GM18873 (cell line): Measurements from ENCODE around the gene ZBTB1.
"Not testable (repeated sequence)": the region's sequence is repeated elsewhere in the genome, so short reads cannot be mapped to it uniquely, and the experiment has no call there.

Experiments used
- ATAC-seq: cut with Tn5 transposase; IDR thresholded peaks from one replicate; pipeline ENCODE4 v1.9.1; 2021; ENCODE audit warnings: mild to moderate bottlenecking, moderate library complexity, moderate number of reproducible peaks; ENCODE audit not compliant: unreplicated experiment, low FRiP score

Gene ZBTB1

GRCh38 chr14:64496764-64497163, 7.8 kb upstream of the ZBTB1 start:
- ATAC-seq, result no peak

GRCh38 chr14:64500088-64500487, 4.5 kb upstream of the ZBTB1 start:
- ATAC-seq, result no peak

- no peak for ATAC-seq
Measured at GRCh38 chr14:64501411-64502171, 3.0 kb upstream of the ZBTB1 start.

- no peak for ATAC-seq
Measured at GRCh38 chr14:64502456-64502855, 2.1 kb upstream of the ZBTB1 start.

DNA sequence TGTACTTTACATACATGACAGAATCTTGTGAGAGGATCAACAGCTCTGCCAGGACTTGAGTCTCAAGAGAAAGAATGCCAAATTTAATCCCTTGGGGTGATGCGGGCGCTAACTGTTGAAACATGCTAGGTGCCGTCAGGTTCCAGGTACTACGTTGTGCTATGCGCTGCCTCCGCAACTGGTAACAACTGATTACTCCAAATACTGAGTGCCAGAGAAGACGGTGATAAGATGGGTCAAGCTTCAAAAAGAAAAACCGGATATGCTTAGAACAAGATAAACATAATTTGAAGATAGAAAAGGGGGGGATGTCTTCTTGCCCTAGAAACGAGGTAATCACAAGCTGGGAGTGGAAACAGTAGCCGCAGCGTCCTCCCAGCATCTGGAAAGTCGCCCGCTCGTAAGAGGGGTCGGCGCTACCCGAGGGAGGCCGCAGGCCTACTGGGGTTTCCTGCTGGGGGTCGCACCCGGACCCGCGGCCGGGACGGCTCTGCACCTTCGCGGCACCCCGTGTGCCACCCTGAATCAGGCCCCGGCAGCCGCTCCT, 1.6 kb upstream of the ZBTB1 start:
- ATAC-seq, result no peak

- peak; percentile 50 for ATAC-seq
Measured at GRCh38 chr14:64503434-64504309, 898 bp upstream of the ZBTB1 start, which contains the start of gene ZBTB25. ZBTB25 (minus strand) TSS chr14:64503838; CDS start chr14:64490533, 13,305 bp downstream.

DNA sequence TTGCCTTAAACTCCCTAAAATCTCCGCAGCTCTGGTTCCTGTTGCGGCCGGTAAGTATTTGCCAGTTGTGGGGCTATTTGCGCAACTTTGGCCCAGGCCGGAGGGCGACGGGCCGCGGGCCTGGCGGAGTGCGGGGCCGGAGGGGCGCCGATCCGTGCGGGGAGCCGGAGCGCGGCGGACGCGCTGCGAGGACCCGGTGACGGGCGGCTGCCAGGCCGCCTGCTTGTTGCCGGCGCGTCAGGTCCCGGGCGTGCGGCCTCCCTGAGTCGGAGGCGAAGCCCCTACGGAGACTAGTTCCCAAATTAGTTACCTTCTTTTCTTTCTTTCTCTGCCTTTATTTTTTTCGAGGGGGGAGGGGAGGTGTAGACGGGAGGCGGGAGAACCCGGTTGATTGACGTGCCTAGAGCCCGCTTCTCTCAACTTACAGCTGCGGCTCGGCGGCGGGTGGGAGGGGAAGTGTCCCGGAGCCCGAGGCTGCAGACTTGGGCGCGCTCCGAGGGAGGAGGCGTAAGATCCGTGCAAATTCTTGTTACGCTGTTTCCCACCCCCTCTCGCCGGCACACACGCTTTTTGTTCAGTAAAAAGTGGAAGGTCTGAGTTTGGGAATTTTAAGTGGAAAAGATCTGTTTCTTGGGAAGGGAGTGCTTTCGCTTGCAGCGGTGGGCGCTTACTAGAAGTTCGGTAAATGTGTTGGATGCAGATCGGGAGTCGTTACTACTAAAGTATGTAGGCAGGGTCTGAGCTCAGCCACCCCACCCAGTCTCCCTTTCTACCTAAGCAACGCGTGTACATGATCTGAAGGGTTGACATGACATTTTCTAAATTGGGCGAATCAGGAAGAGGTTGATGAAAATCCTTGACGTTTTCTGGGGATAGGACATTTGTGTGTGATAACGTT, 576 bp downstream of the ZBTB1 start:
- peak; percentile 4 for ATAC-seq

DNA sequence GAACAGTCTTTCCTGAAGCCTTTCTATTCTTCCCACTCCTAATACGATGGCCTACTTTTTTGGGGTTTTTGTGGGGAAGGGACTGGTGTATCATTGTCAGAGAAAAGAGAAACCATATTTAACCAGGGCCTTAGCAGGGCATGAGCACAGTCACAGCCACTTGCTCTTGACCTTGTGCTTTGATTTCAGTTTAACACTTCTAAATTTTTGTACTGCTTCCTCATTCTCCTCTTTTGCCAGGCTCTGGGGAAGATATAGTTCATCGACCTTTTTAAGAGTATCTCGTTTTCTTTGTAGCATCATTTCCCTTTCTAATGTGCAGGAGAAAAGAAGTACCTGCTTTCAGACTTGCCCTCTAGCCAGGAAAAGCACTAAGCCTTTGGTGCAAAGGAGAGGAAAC, 2.2 kb downstream of the ZBTB1 start:
- ATAC-seq, result no peak

DNA sequence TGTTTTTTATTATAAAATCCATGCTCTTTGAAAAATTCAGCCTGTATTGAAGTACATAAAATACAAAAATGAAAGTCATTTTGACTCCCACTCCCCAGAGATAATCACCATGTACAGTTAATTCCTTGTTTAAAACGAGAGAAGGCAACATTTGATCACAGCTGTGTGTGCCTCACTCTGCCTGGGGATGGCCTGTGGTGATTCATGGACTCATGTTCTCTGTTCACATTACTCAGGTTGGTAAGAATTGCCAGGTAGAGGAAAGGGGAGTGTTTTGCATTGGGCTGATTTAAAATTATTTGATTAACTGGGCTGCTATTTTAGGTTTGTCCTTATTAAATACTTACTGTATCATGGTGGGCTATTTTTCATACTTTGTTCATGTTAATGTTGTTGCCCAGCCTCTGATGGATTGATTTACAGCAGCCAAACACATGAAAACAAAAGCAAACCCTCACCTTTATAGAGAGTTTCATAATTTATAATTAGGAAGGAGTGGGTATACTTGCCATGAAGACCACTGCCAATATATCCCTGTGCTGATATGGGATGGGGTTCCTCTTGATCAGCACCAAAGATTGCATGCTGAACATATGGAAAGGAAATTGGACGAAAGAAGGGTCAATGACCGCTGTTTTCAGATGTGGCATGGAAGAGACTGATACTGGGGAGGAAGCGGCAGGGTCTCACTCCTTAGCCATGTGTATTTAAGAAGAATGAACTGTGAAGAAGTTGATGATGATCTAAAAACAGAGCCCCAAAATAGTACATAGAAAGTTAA, 3.0 kb downstream of the ZBTB1 start:
- ATAC-seq, result no peak

GRCh38 chr14:64508215-64508776, 3.7 kb downstream of the ZBTB1 start:
- no peak for ATAC-seq

GRCh38 chr14:64509036-64509435, 4.5 kb downstream of the ZBTB1 start:
- ATAC-seq, result no peak

DNA sequence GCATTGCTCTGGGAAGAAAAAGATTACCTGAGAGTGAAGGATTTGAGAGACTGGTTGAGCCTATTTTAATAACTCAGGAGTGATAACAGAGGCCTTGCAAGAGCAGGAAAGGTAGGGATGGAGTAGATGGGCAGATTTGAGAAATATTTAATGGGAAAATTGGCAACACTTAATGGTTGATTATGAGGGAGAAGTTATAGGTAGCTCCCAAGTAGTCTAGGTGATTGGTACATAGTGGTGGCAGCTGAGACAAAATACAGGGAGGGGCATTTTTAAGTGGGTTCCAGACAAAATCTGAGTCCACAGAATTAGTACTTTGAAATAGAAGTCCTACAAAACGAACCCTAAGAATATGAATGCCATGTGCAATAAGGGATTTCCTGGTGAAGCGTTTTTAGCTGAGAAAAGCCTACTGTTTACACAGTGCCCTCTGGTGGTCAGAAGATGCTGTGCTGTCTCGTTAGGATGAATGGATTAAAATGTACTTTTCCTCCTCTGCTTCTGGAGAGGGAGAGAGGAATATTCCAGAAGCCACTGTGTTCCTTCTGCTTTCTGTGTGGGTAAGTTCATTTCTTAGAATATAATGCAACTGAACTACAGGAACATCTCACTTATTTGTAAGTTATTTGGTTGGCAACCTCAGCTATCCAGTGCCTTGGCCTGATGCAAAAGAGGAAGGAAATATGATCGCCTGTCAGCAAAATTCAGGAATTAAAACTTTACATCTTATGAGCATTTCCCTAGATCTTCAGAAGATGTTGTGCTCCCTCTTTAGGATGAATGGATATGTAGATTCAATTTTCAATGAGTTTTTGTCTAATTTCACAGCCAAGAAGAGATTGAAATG, 6.5 kb downstream of the ZBTB1 start:
- no peak for ATAC-seq

GRCh38 chr14:64513271-64513670, 8.7 kb downstream of the ZBTB1 start:
- ATAC-seq, result no peak

GRCh38 chr14:64515053-64515452, 10.5 kb downstream of the ZBTB1 start:
- no peak for ATAC-seq

DNA sequence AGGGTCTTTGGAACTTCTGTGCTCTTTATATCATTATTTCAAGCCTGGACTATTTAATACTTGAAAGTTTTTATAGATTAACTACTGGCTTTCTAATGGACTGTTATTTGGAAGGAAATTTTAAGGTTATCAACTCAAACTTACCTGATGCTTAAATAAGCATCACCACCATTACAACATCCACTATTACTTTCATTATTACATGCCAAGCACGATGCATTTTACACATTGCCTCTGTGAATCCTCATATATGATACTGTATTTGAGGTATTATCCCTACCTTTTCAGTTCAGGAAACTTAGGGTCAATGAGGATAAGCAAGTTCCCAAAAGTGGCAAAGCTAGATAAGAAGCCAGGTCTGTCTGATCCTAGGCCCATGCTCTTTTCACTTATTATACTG, 12.4 kb downstream of the ZBTB1 start:
- no peak for ATAC-seq

- not testable (repeated sequence) for ATAC-seq
Measured at GRCh38 chr14:64517667-64518066, 13.1 kb downstream of the ZBTB1 start.

- ATAC-seq, result no peak
Measured at GRCh38 chr14:64518229-64518628, 13.7 kb downstream of the ZBTB1 start.

DNA sequence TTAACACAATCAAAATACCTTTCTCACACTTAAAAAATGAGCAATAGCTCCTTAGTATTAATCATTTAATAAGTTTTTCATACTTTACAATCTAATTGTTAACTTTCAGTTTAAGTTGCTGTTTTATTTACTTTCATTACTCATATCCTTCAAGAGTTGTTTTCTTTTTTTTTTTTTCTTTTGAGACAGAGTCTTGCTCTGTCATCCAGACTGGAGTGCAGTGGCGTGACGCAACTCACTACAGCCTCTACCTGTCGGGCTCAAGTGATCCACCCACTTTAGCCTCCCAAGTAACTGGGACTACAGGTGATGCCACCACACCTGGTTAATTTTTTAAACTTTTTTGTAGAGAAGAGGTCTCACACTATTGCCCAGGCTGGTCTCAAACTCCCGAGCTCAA, 16.1 kb downstream of the ZBTB1 start:
- no peak for ATAC-seq
